K562 (cell line): ENCODE results near the gene TNFRSF6B. TPM values are rescaled to one million over a fixed set of nuclear protein-coding genes. Genes with fewer than 3 reads are reported as not detected.
A peak's percentile ranks its signal among the peaks of the same experiment; 100 is the strongest.

ENCODE experiments used
- ATAC-seq: fragments of 200-7000 bp; cut with Tn5 transposase; 3 replicates; pipeline ENCODE4 v1.9.1; 2020; ENCODE audit warnings: moderate library complexity
- BruUV-seq: library from RNA; stranded (reverse); fragments of 400-500 nt; replicated peaks from 2 replicates; lab custom pipeline; 2021; lab: Mats Ljungman, UMichigan
- CTCF ChIA-PET: fragments of 300-600 bp; formaldehyde crosslinking; extraction: SDS; loops from one replicate; lab custom pipeline; 2021; ENCODE audit warnings: low intra/inter-chr PET ratio; lab: Yijun Ruan, JAX
- POLR2A ChIA-PET: fragments of 300-600, 350-650 bp; sonication (Branson Sonifier 250); formaldehyde crosslinking; extraction: SDS; loops from one replicate; lab custom pipeline; 2021; ENCODE audit warnings: antibody characterized with exemption, inconsistent platforms; lab: Yijun Ruan, JAX
- DNase-seq, 4 experiments: peaks; one replicate each; pipeline versions ENCODE4 v3.0.0 to v3.0.0-alpha.2; 2011 to 2018; ENCODE audit warnings: low spot score in 3 of 4, mixed read lengths in 3 of 4; ENCODE audit errors: extremely low read depth in 1 of 4
- FAIRE-seq: peaks from 2 replicates; lab custom pipeline; 2011; peaks lifted over from hg19 to GRCh38; lab: Jason Lieb, UNC
- H2AFZ ChIP-seq: 2 replicates; pipeline ENCODE4 v1.6.0; 2011; ENCODE audit warnings: low read depth, low read length, control low read depth, inconsistent platforms
- H3K27ac ChIP-seq: fragments of 200-600 bp; 3 replicates; pipeline ENCODE4 v1.8.0; 2011; ENCODE audit warnings: low read depth, mild to moderate bottlenecking, control low read depth, inconsistent platforms, low read length, moderate library complexity, mixed read lengths; ENCODE audit errors: extremely low read depth
- H3K27me3 ChIP-seq, 2 experiments: fragments of 300-600 bp in 1 of 2; 2 replicates in 1 of 2; 3 replicates in 1 of 2; pipeline versions ENCODE4 v1.6.0 to v1.8.0; 2011; ENCODE audit warnings: inconsistent platforms in 2 of 2, low read length in 2 of 2, mild to moderate bottlenecking in 1 of 2, mixed read lengths in 1 of 2, moderate library complexity in 1 of 2; ENCODE audit not compliant: control insufficient read depth in 2 of 2, insufficient read depth in 2 of 2
- H3K36me3 ChIP-seq: fragments of 300-600 bp; 3 replicates; pipeline ENCODE4 v1.8.0; 2011; ENCODE audit warnings: mild to moderate bottlenecking, low read length, inconsistent platforms; ENCODE audit not compliant: control insufficient read depth, insufficient read depth
- H3K4me1 ChIP-seq, 2 experiments: fragments of 200-600 bp in 1 of 2; replicated peaks in 1 of 2; 2 replicates in 1 of 2; 3 replicates in 1 of 2; pipeline versions ENCODE4 v1.5.1 to v1.8.0; 2011; ENCODE audit warnings: inconsistent platforms in 2 of 2, low read length in 2 of 2, mild to moderate bottlenecking in 1 of 2, mixed read lengths in 1 of 2, moderate library complexity in 1 of 2; ENCODE audit not compliant: control insufficient read depth in 2 of 2, insufficient read depth in 2 of 2
- H3K4me2 ChIP-seq: 2 replicates; pipeline ENCODE4 v1.6.1; 2011; ENCODE audit warnings: low read length, control low read depth, inconsistent platforms, mixed read lengths; ENCODE audit not compliant: insufficient read depth
- H3K4me3 ChIP-seq: fragments of 200-600 bp; sonication (generic), shearing (Covaris generic); 2 replicates; pipeline ENCODE4 v1.5.1; 2016; ENCODE audit warnings: control low read depth, inconsistent platforms
- H3K79me2 ChIP-seq: fragments of 200-600 bp; 3 replicates; pipeline ENCODE4 v1.8.0; 2011; ENCODE audit warnings: low read length, inconsistent platforms; ENCODE audit not compliant: control insufficient read depth, insufficient read depth
- H3K9ac ChIP-seq, 2 experiments: 2 replicates each; pipeline versions ENCODE4 v1.6.0 to v1.6.1; 2011; ENCODE audit warnings: low read depth in 2 of 2, low read length in 2 of 2, control low read depth in 1 of 2, inconsistent platforms in 1 of 2, mild to moderate bottlenecking in 1 of 2, mixed read lengths in 1 of 2; ENCODE audit not compliant: insufficient read depth in 1 of 2
- H3K9me1 ChIP-seq: one replicate; pipeline ENCODE4 v1.6.0; 2011; ENCODE audit warnings: inconsistent platforms, mild to moderate bottlenecking, low read length, moderate library complexity; ENCODE audit not compliant: control insufficient read depth, insufficient read depth
- H3K9me3 ChIP-seq: replicated peaks from 2 replicates; pipeline ENCODE4 v1.5.1; 2011; ENCODE audit warnings: low read depth, low read length, inconsistent platforms; ENCODE audit not compliant: control insufficient read depth, insufficient read depth
- H4K20me1 ChIP-seq: replicated peaks from 2 replicates; pipeline ENCODE4 v1.6.1; 2011; ENCODE audit warnings: low read length, inconsistent platforms, mixed read lengths; ENCODE audit not compliant: control insufficient read depth, insufficient read depth
- BRCA1 ChIP-seq, 2 experiments: fragments of 450-650 bp in 1 of 2; sonication (generic) in 1 of 2; formaldehyde crosslinking in 1 of 2; IDR thresholded peaks; 2 replicates each; pipeline versions ENCODE4 v1.5.0 to v1.6.1; 2017 to 2020; ENCODE audit warnings: mild to moderate bottlenecking in 1 of 2, missing genetic modification reagents in 1 of 2
- BRD4 ChIP-seq: fragments of 200-600 bp; sonication (generic); IDR thresholded peaks from 2 replicates; pipeline ENCODE4 v1.6.1; 2017; ENCODE audit warnings: inconsistent platforms
- EGR1 ChIP-seq: fragments of 450-650 bp; conservative IDR thresholded peaks from 2 replicates; pipeline ENCODE4 v1.6.1; 2017; ENCODE audit warnings: mild to moderate bottlenecking
- KDM1A ChIP-seq, 2 experiments: fragments of 450-650 bp; IDR thresholded peaks; 2 replicates each; pipeline ENCODE4 v1.6.1; 2016; ENCODE audit warnings: mild to moderate bottlenecking in 2 of 2
- KDM4B ChIP-seq, 2 experiments: fragments of 450-650 bp in 1 of 2; sonication (generic) in 1 of 2; IDR thresholded peaks; 2 replicates each; pipeline ENCODE4 v1.6.1; 2016 to 2017; ENCODE audit warnings: borderline replicate concordance in 2 of 2, antibody characterized with exemption in 1 of 2, low read depth in 1 of 2, mild to moderate bottlenecking in 1 of 2
- PKNOX1 ChIP-seq: fragments of 450-650 bp; IDR thresholded peaks from 2 replicates; pipeline ENCODE4 v1.6.1; 2016
- POLR3G ChIP-seq: IDR thresholded peaks from 2 replicates; pipeline ENCODE4 v1.6.1; 2011; ENCODE audit not compliant: insufficient read length, insufficient replicate concordance; ENCODE audit errors: extremely low read depth
- PRMT5 ChIP-seq: sonication (generic); formaldehyde crosslinking; IDR thresholded peaks from 2 replicates; pipeline ENCODE4 v1.5.0; 2020; ENCODE audit warnings: missing genetic modification reagents
- TBL1XR1 ChIP-seq, 2 experiments: IDR thresholded peaks; 2 replicates each; pipeline ENCODE4 v1.6.1; 2012; ENCODE audit warnings: improper control_type of control experiment in 2 of 2, low read length in 2 of 2, mild to moderate bottlenecking in 1 of 2
- USF1 ChIP-seq: sonication (generic); formaldehyde crosslinking; IDR thresholded peaks from 2 replicates; pipeline ENCODE4 v1.9.0; 2022; ENCODE audit warnings: mild to moderate bottlenecking, missing genetic modification reagents
- ZBTB33 ChIP-seq: sonication (generic); formaldehyde crosslinking; IDR thresholded peaks from 2 replicates; pipeline ENCODE4 v1.8.1; 2023; ENCODE audit warnings: mild to moderate bottlenecking, missing genetic modification reagents
- ZKSCAN1 ChIP-seq: fragments of 150-350 bp; IDR thresholded peaks from 2 replicates; pipeline ENCODE4 v1.6.1; 2016; ENCODE audit warnings: low read depth, low read length
- ZNF175 ChIP-seq: fragments of 200-800 bp; sonication (Bioruptor generic); IDR thresholded peaks from 2 replicates; pipeline ENCODE4 v1.6.1; 2016; ENCODE audit warnings: low read depth, mild to moderate bottlenecking, missing genetic modification characterization, missing compliant biosample characterization
- ZNF57 ChIP-seq: fragments of 450-650 bp; formaldehyde crosslinking; IDR thresholded peaks from 2 replicates; pipeline ENCODE4 v1.4.0; 2020; ENCODE audit warnings: mild to moderate bottlenecking, moderate library complexity
- ZNF75A ChIP-seq: fragments of 450-650 bp; formaldehyde crosslinking; IDR thresholded peaks from 2 replicates; pipeline ENCODE4 v1.4.0; 2020; ENCODE audit warnings: mild to moderate bottlenecking
- WGBS: fragments of 100-300 bp; shearing (Covaris generic); methylation state at CpG from one replicate; pipeline ENCODE4 v1.1.6; 2016; ENCODE audit warnings: low coverage, mixed read lengths; ENCODE audit not compliant: insufficient coverage; ENCODE audit errors: missing lambda C conversion rate; 5-methylcytosine and 5-hydroxymethylcytosine counted together
- in situ Hi-C: fragments of 300-500 bp; cut with MboI; formaldehyde crosslinking; loops from 4 replicates; pipeline ENCODE4 v1.15.0; 2018; ENCODE audit warnings: inconsistent platforms, mixed read lengths
- intact Hi-C: fragments of 100-400 bp; cut with micrococcal nuclease; formaldehyde crosslinking; loops from 2 replicates; pipeline ENCODE4 v1.14.2; 2022
- polyA plus RNA-seq, 8 experiments: library from polyadenylated mRNA; depleted of rRNA in 4 of 8; stranded (reverse) in 5 of 8; unstranded in 3 of 8; fragments of >200 nt; fragmentation: Nextera tagmentation in 2 of 8; fragmentation: Illumina TruSeq in 1 of 8; extraction: Ambion mirVana in 2 of 8; extraction: Trizol in 1 of 8; gene quantifications; 2 replicates each; pipeline versions ENCODE4 v1.2.1 to v1.2.3, GENCODE V29; 2011 to 2014; ENCODE audit warnings: inconsistent platforms in 1 of 8, missing spikeins in 1 of 8
- total RNA-seq, 7 experiments: library from RNA; depleted of rRNA in 6 of 7; stranded (reverse); fragments of >200 nt in 6 of 7; fragmentation: Illumina TruSeq in 2 of 7; extraction: Trizol in 2 of 7; gene quantifications; 2 replicates each; pipeline versions ENCODE4 v1.2.1 to v1.2.3, GENCODE V29; 2011 to 2021; ENCODE audit warnings: low replicate concordance in 1 of 7

The TNFRSF6B gene
- total and polyA plus RNA-seq, 9 of the 15 experiments (the other 6 are each of a cell fraction or from before 2014, with no cell fraction given), result 0.10 to 3.5 (median 0.32) TPM; not detected in 6

- ChIA-PET CTCF (interaction anchor here (2.6 kb wide), 1 partner anchor 156 kb away, joined by 18 read pairs; the partner anchor contains the start of gene TPD52L2), POLR2A (interaction anchor here (0.6 to 4.0 kb wide), 13 partner anchors 10 to 187 kb away, joined by 3 to 27 read pairs (median 5); partner anchors contain the start of genes SLC2A4RG and TPD52L2)
- H4K20me1 ChIP-seq, result peaks cover 22% of the 10 kb centered on the region
- H3K4me1 ChIP-seq, result peaks cover 13 to 53% of the 10 kb centered on the region in 2 experiments
- H3K9me3 ChIP-seq, result no peaks in the 10 kb centered on the region
- FAIRE-seq (no peak), DNase-seq (peak in 2 of 4 experiments; percentile 5 to 15), ATAC-seq (no peak)
- BruUV-seq, result TSS peak; percentile 54
- peaks cover 69% of the 10 kb centered on the region for H3K79me2 ChIP-seq
- H3K27ac ChIP-seq, result peak overlapping the region; percentile 96
- no peaks in the 10 kb centered on the region for H3K9me1 ChIP-seq
- intact Hi-C loops (loop anchor here (5.0 to 10.0 kb wide), 4 partner anchors 76 to 249 kb away; partner anchors contain the start of genes PTK6 and UCKL1), in situ Hi-C loops (loop anchor here (5.0 kb wide), 1 partner anchor 154 kb away; the partner anchor contains the start of gene ABHD16B)
- H3K4me2 ChIP-seq, result peak overlapping the region; percentile 99
- WGBS, result 37% methylated on average over 37 of the region's 67 CpGs
- H2AFZ ChIP-seq, result 0 out of 2 replicates have a peak overlapping the region, but pooled peaks have one; percentile 67
- H3K4me3 ChIP-seq, result peak overlapping the region; percentile 100
- no peaks in the 10 kb centered on the region for H3K27me3 ChIP-seq
- H3K9ac ChIP-seq, result peak overlapping the region; percentile 90 to 95
- H3K36me3 ChIP-seq, result peaks cover 74% of the 10 kb centered on the region
- TF ChIP-seq ZBTB33 (peak; percentile 30; the same call in 1 of the 2 replicates), ZNF75A (CRISPR knock-in tag) (no peak), KDM1A (IDR thresholded peaks at IDR 0.05) (no peak), EGR1 (no peak), POLR3G (no peak), TBL1XR1 (IDR thresholded peaks at IDR 0.05; ENCODE audit: low read length in 2 of 2) (no peak), ZNF57 (CRISPR knock-in tag) (no peak), PRMT5 (CRISPR knock-in tag) (no peak), ZKSCAN1 (peak; percentile 76; the same call in 1 of the 2 replicates), BRD4 (no peak), ZNF175 (no peak), USF1 (CRISPR knock-in tag) (peak; percentile 7; the same call in 1 of the 2 replicates), PKNOX1 (no peak), KDM4B (IDR thresholded peaks at IDR 0.05; ENCODE audit: borderline replicate concordance in 2 of 2, low read depth in 1 of 2) (no peak), BRCA1 (IDR thresholded peaks at IDR 0.05) (no peak), BRCA1 (CRISPR knock-in tag; IDR thresholded peaks at IDR 0.05) (no peak)
These were observed 12.1 kb downstream of the TNFRSF6B start for GRCh38 chr20:63708301-63709148.
